Right forelimb (tissue), 1 donor: ENCODE results near the gene FCHSD1.

ENCODE experiments used
- DNase-seq: peaks from one replicate; pipeline ENCODE4 v3.0.0-alpha.2; 2018

Gene FCHSD1

GRCh38 chr5:141672841-141673813 lies 21.9 kb upstream of the FCHSD1 start:
- DNase-seq, result no peak

- DNase-seq, result no peak
Measured at GRCh38 chr5:141672071-141672840, 21.0 kb upstream of the FCHSD1 start.

- DNase-seq, result no peak
Measured at GRCh38 chr5:141669520-141669919, 18.3 kb upstream of the FCHSD1 start.

GRCh38 chr5:141668601-141669265 lies 17.5 kb upstream of the FCHSD1 start:
- no peak for DNase-seq

- no peak for DNase-seq
Measured at GRCh38 chr5:141665995-141666940, 15.1 kb upstream of the FCHSD1 start.

- DNase-seq, result peak; percentile 85
Measured at GRCh38 chr5:141664733-141665461, 13.7 kb upstream of the FCHSD1 start.

GRCh38 chr5:141663506-141663905 lies 12.3 kb upstream of the FCHSD1 start:
- no peak for DNase-seq

GRCh38 chr5:141662028-141662427 lies 10.8 kb upstream of the FCHSD1 start:
- DNase-seq, result no peak

GRCh38 chr5:141657937-141658545 lies 6.8 kb upstream of the FCHSD1 start:
- DNase-seq, result no peak

- DNase-seq, result no peak
Measured at GRCh38 chr5:141657404-141657803, 6.2 kb upstream of the FCHSD1 start.

GRCh38 chr5:141656396-141656795 lies 5.2 kb upstream of the FCHSD1 start:
- no peak for DNase-seq

GRCh38 chr5:141655020-141655419 lies 3.8 kb upstream of the FCHSD1 start:
- no peak for DNase-seq

- no peak for DNase-seq
Measured at GRCh38 chr5:141654298-141654697, 3.1 kb upstream of the FCHSD1 start.

GRCh38 chr5:141651728-141652105 lies 499 bp upstream of the FCHSD1 start:
- no peak for DNase-seq

- no peak for DNase-seq
Measured at GRCh38 chr5:141649972-141650371, 1.2 kb downstream of the FCHSD1 start.

GRCh38 chr5:141649056-141649688 lies 2.0 kb downstream of the FCHSD1 start:
- DNase-seq, result no peak

- no peak for DNase-seq
Measured at GRCh38 chr5:141647851-141648250, 3.4 kb downstream of the FCHSD1 start.

- DNase-seq, result no peak
Measured at GRCh38 chr5:141647242-141647641, 4.0 kb downstream of the FCHSD1 start.

- no peak for DNase-seq
Measured at GRCh38 chr5:141646026-141646425, 5.2 kb downstream of the FCHSD1 start.

GRCh38 chr5:141641634-141642267 lies 9.5 kb downstream of the FCHSD1 start:
- no peak for DNase-seq
